ENCODE measurements around the gene PYM1.
A peak's percentile ranks its signal among the peaks of the same experiment; 100 is the strongest.

PYM1 gene

DNA sequence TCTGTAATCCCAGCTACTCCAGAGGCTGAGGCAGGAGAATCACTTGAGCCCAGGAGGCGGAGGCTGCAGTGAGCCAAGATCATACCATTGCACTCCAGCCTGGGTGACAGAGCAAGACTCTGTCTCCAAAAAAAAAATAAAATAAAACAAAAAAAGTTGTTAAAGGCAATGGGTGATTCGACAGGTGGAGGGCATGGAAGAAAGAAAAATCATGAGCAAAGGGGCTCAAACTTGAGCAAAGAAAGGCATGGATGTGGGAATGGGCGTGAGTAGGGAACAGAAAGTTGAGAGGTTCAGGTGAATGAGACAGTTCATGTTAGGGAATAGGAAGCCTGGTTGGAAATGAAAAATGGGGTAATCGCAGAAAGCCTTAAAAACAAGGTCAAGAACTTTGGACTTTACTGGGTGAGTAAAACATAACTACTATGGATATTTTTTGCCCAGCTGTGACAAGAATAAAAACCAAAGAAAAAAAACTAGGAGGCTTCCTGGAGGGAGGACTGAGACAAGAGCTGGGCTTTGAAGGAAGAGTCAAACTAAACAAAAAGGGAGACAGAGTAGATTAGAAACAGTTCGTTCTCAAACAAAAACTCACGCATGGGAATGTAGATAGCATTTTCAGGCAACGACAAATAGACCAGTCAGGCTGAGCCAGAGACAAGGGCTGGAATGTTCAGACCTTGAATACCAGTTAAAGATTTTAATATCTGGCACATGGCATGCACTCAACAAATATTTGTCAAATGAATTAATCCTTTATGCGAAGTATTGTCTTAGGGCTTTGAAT, 18.8 kb downstream of the PYM1 start:
- no peaks in the 10 kb centered on the region for H3K4me1 ChIP-seq (ENCODE audit: control insufficient read depth, insufficient read depth, low read length)
- H3K36me3 ChIP-seq (ENCODE audit: control insufficient read depth in 2 of 2, insufficient read depth in 1 of 2, low read length in 2 of 2) = peaks cover 0 to 11% of the 10 kb centered on the region in 2 experiments; a peak in 2 of 3 replicates
- no peak overlapping the region for H3K4me3 ChIP-seq (ENCODE audit: low read depth, low read length)
- TF ChIP-seq, protein P1, sequence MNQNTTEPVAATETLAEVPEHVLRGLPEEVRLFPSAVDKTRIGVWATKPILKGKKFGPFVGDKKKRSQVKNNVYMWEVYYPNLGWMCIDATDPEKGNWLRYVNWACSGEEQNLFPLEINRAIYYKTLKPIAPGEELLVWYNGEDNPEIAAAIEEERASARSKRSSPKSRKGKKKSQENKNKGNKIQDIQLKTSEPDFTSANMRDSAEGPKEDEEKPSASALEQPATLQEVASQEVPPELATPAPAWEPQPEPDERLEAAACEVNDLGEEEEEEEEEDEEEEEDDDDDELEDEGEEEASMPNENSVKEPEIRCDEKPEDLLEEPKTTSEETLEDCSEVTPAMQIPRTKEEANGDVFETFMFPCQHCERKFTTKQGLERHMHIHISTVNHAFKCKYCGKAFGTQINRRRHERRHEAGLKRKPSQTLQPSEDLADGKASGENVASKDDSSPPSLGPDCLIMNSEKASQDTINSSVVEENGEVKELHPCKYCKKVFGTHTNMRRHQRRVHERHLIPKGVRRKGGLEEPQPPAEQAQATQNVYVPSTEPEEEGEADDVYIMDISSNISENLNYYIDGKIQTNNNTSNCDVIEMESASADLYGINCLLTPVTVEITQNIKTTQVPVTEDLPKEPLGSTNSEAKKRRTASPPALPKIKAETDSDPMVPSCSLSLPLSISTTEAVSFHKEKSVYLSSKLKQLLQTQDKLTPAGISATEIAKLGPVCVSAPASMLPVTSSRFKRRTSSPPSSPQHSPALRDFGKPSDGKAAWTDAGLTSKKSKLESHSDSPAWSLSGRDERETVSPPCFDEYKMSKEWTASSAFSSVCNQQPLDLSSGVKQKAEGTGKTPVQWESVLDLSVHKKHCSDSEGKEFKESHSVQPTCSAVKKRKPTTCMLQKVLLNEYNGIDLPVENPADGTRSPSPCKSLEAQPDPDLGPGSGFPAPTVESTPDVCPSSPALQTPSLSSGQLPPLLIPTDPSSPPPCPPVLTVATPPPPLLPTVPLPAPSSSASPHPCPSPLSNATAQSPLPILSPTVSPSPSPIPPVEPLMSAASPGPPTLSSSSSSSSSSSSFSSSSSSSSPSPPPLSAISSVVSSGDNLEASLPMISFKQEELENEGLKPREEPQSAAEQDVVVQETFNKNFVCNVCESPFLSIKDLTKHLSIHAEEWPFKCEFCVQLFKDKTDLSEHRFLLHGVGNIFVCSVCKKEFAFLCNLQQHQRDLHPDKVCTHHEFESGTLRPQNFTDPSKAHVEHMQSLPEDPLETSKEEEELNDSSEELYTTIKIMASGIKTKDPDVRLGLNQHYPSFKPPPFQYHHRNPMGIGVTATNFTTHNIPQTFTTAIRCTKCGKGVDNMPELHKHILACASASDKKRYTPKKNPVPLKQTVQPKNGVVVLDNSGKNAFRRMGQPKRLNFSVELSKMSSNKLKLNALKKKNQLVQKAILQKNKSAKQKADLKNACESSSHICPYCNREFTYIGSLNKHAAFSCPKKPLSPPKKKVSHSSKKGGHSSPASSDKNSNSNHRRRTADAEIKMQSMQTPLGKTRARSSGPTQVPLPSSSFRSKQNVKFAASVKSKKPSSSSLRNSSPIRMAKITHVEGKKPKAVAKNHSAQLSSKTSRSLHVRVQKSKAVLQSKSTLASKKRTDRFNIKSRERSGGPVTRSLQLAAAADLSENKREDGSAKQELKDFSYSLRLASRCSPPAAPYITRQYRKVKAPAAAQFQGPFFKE (tag by site-specific recombination; IDR thresholded peaks at IDR 0.05; ENCODE audit: borderline replicate concordance) = no peak
- TF ChIP-seq SP2 (tag by site-specific recombination; IDR thresholded peaks at IDR 0.05) (no peak), ZNF629 (tag by site-specific recombination; IDR thresholded peaks at IDR 0.05) (no peak), ZNF768 (tag by site-specific recombination; IDR thresholded peaks at IDR 0.05) (no peak), ZNF16 (tag by site-specific recombination; IDR thresholded peaks at IDR 0.05; ENCODE audit: low read depth) (no peak), ZNF132 (tag by site-specific recombination; IDR thresholded peaks at IDR 0.05; ENCODE audit: borderline replicate concordance) (no peak), SCRT2 (tag by site-specific recombination; IDR thresholded peaks at IDR 0.05) (peak; percentile 84), ZBTB17 (tag by site-specific recombination; IDR thresholded peaks at IDR 0.05) (no peak), SCRT1 (tag by site-specific recombination; IDR thresholded peaks at IDR 0.05; ENCODE audit: borderline replicate concordance) (peak; percentile 90), ZNF157 (tag by site-specific recombination; IDR thresholded peaks at IDR 0.05) (no peak), ZNF621 (tag by site-specific recombination; IDR thresholded peaks at IDR 0.05) (no peak), ZNF366 (tag by site-specific recombination; conservative IDR thresholded peaks at IDR 0.05) (no peak)
- TF ChIP-seq, protein P2, sequence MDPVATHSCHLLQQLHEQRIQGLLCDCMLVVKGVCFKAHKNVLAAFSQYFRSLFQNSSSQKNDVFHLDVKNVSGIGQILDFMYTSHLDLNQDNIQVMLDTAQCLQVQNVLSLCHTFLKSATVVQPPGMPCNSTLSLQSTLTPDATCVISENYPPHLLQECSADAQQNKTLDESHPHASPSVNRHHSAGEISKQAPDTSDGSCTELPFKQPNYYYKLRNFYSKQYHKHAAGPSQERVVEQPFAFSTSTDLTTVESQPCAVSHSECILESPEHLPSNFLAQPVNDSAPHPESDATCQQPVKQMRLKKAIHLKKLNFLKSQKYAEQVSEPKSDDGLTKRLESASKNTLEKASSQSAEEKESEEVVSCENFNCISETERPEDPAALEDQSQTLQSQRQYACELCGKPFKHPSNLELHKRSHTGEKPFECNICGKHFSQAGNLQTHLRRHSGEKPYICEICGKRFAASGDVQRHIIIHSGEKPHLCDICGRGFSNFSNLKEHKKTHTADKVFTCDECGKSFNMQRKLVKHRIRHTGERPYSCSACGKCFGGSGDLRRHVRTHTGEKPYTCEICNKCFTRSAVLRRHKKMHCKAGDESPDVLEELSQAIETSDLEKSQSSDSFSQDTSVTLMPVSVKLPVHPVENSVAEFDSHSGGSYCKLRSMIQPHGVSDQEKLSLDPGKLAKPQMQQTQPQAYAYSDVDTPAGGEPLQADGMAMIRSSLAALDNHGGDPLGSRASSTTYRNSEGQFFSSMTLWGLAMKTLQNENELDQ (tag by site-specific recombination; IDR thresholded peaks at IDR 0.05; ENCODE audit: low read depth) = no peak
- TF ChIP-seq, protein P3, sequence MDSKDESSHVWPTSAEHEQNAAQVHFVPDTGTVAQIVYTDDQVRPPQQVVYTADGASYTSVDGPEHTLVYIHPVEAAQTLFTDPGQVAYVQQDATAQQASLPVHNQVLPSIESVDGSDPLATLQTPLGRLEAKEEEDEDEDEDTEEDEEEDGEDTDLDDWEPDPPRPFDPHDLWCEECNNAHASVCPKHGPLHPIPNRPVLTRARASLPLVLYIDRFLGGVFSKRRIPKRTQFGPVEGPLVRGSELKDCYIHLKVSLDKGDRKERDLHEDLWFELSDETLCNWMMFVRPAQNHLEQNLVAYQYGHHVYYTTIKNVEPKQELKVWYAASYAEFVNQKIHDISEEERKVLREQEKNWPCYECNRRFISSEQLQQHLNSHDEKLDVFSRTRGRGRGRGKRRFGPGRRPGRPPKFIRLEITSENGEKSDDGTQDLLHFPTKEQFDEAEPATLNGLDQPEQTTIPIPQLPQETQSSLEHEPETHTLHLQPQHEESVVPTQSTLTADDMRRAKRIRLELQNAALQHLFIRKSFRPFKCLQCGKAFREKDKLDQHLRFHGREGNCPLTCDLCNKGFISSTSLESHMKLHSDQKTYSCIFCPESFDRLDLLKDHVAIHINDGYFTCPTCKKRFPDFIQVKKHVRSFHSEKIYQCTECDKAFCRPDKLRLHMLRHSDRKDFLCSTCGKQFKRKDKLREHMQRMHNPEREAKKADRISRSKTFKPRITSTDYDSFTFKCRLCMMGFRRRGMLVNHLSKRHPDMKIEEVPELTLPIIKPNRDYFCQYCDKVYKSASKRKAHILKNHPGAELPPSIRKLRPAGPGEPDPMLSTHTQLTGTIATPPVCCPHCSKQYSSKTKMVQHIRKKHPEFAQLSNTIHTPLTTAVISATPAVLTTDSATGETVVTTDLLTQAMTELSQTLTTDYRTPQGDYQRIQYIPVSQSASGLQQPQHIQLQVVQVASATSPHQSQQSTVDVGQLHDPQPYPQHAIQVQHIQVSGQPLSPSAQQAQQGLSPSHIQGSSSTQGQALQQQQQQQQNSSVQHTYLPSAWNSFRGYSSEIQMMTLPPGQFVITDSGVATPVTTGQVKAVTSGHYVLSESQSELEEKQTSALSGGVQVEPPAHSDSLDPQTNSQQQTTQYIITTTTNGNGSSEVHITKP (tag by site-specific recombination; IDR thresholded peaks at IDR 0.05) = peak; percentile 83
- TF ChIP-seq, protein P4, sequence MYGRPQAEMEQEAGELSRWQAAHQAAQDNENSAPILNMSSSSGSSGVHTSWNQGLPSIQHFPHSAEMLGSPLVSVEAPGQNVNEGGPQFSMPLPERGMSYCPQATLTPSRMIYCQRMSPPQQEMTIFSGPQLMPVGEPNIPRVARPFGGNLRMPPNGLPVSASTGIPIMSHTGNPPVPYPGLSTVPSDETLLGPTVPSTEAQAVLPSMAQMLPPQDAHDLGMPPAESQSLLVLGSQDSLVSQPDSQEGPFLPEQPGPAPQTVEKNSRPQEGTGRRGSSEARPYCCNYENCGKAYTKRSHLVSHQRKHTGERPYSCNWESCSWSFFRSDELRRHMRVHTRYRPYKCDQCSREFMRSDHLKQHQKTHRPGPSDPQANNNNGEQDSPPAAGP (tag by site-specific recombination; IDR thresholded peaks at IDR 0.05) = no peak
- TF ChIP-seq, protein P5, sequence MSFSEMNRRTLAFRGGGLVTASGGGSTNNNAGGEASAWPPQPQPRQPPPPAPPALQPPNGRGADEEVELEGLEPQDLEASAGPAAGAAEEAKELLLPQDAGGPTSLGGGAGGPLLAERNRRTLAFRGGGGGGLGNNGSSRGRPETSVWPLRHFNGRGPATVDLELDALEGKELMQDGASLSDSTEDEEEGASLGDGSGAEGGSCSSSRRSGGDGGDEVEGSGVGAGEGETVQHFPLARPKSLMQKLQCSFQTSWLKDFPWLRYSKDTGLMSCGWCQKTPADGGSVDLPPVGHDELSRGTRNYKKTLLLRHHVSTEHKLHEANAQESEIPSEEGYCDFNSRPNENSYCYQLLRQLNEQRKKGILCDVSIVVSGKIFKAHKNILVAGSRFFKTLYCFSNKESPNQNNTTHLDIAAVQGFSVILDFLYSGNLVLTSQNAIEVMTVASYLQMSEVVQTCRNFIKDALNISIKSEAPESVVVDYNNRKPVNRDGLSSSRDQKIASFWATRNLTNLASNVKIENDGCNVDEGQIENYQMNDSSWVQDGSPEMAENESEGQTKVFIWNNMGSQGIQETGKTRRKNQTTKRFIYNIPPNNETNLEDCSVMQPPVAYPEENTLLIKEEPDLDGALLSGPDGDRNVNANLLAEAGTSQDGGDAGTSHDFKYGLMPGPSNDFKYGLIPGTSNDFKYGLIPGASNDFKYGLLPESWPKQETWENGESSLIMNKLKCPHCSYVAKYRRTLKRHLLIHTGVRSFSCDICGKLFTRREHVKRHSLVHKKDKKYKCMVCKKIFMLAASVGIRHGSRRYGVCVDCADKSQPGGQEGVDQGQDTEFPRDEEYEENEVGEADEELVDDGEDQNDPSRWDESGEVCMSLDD (tag by site-specific recombination; IDR thresholded peaks at IDR 0.05) = no peak
- POLR2A ChIA-PET = interaction anchor here (0.6 kb wide), 1 partner anchor 159 kb away, joined by 3 read pairs; no protein-coding TSS in a partner anchor
- no peaks in the 10 kb centered on the region for H3K9me3 ChIP-seq (ENCODE audit: control insufficient read depth, insufficient read depth, low read depth, low read length)
- no peak overlapping the region for H3K27ac ChIP-seq (ENCODE audit: extremely low read depth, low read depth, low read length)
- CTCF ChIA-PET = interaction anchor here (0.5 to 1.7 kb wide), 3 partner anchors 17 to 83 kb away, joined by 3 to 6 read pairs (median 3); no protein-coding TSS in a partner anchor
